ENCODE data around the gene ZNF808.
A peak's percentile ranks its signal among the peaks of the same experiment; 100 is the strongest.
"Not testable (repeated sequence)": the region's sequence is repeated elsewhere in the genome, so short reads cannot be mapped to it uniquely, and the experiment has no call there.

ZNF808 gene

DNA sequence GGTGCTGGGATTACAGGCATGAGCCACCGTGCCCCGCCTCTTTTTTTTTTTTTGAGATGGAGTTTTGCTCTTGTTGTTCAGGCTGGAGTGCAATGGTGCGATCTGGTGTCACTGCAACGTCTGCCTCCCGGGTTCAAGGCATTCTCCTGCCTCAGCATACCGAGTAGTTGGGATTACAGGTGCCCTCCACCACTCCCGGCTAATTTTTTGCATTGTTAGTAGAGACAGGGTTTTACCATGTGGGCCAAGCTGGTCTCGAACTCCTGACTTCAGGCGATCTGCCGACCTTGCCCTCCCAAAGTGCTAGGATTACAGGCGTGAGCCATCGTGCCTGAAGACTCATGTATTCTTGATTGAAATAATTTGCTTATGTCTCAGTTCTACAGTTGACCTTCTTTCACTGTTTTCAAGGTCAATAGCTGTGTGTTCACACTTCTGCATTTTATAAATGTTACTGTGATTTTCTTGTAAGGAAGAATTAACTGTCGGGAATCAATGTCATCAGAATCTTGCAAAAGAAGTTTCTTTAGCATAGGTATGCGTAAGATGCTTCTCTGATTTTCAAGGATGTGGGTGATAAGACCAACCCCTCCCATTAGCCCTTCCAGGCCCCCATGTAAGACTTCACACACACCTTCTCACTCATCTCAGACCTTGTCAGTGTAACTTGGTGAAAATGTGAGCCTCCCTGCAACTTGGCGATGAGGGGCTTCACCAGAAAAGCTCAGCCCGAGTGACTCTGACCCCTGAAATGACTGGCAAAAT lies 29.9 kb downstream of the ZNF808 start:
- H3K9me3 ChIP-seq (replicated peaks in 1 of 11) = peaks cover 97 to 100% (median 99%) of the 10 kb centered on the region in 11 experiments

GRCh38 chr19:52558732-52559445 lies 31.4 kb downstream of the ZNF808 start:
- H3K27me3 ChIP-seq, H3K4me2 ChIP-seq, H3K9ac ChIP-seq, H3K4me1 ChIP-seq, H3K27ac ChIP-seq, H4K20me1 ChIP-seq: not testable (repeated sequence)
- H3K36me3 ChIP-seq = peaks cover 97 to 100% (median 98%) of the 10 kb centered on the region in 11 experiments
- peaks cover 97 to 100% (median 99%) of the 10 kb centered on the region in 11 experiments for H3K9me3 ChIP-seq (replicated peaks in 1 of 11)
- peak overlapping the region in 3 of 10 experiments; percentile 8 to 21 (median 19); a peak in 1 of 20 replicates for H3K4me3 ChIP-seq

More for the DNA sequence above, 29.9 kb downstream of the ZNF808 start:
- no peaks in the 10 kb centered on the region for H4K20me1 ChIP-seq
- H3K27ac ChIP-seq = no peak overlapping the region
- H3K4me1 ChIP-seq = no peaks in the 10 kb centered on the region
- H3K4me3 ChIP-seq = peak overlapping the region in 8 of 10 experiments; percentile 17 to 52 (median 38); a peak in 13 of 20 replicates
- no peak overlapping the region for H3K9ac ChIP-seq
- peaks cover 0 to 4% (median 0%) of the 10 kb centered on the region in 11 experiments; a peak in 2 of 22 replicates for H3K27me3 ChIP-seq
- no peak for TF ChIP-seq Cebpa-rat (IDR thresholded peaks at IDR 0.05)
- H3K36me3 ChIP-seq = peaks cover 97 to 100% (median 98%) of the 10 kb centered on the region in 11 experiments
- H3K4me2 ChIP-seq = no peak overlapping the region

GRCh38 chr19:52561611-52562010 lies 34.1 kb downstream of the ZNF808 start:
- H3K27me3 ChIP-seq, H3K9ac ChIP-seq, H3K4me3 ChIP-seq, H3K27ac ChIP-seq, H3K4me2 ChIP-seq, H3K4me1 ChIP-seq, H4K20me1 ChIP-seq: not testable (repeated sequence)
- Histone ChIP-seq H3K9me3 (replicated peaks in 1 of 11) (peaks cover 74 to 100% (median 84%) of the 10 kb centered on the region in 11 experiments), H3K36me3 (peaks cover 83 to 99% (median 91%) of the 10 kb centered on the region in 11 experiments)

- peaks cover 10 to 13% (median 12%) of the 10 kb centered on the region in 10 experiments; a peak in 18 of 20 replicates for H3K4me1 ChIP-seq
- H3K27me3 ChIP-seq = no peaks in the 10 kb centered on the region
- H3K9me3 ChIP-seq (replicated peaks in 1 of 11) = peaks cover 32 to 85% (median 39%) of the 10 kb centered on the region in 11 experiments
- H3K36me3 ChIP-seq = peaks cover 41 to 68% (median 50%) of the 10 kb centered on the region in 11 experiments
- H3K27ac ChIP-seq = no peak overlapping the region
- no peak for TF ChIP-seq Cebpa-rat (IDR thresholded peaks at IDR 0.05)
- H4K20me1 ChIP-seq = no peaks in the 10 kb centered on the region; a peak in 3 of 22 replicates
- H3K9ac ChIP-seq = no peak overlapping the region
- H3K4me2 ChIP-seq = no peak overlapping the region
- H3K4me3 ChIP-seq = no peak overlapping the region
These were observed 38.7 kb downstream of the ZNF808 start for GRCh38 chr19:52566121-52566520.

GRCh38 chr19:52566588-52566987 lies 39.1 kb downstream of the ZNF808 start:
- Histone ChIP-seq H3K4me3 (no peak overlapping the region), H4K20me1 (no peaks in the 10 kb centered on the region; a peak in 3 of 22 replicates), H3K4me2 (no peak overlapping the region), H3K9me3 (replicated peaks in 1 of 11) (peaks cover 27 to 81% (median 34%) of the 10 kb centered on the region in 11 experiments), H3K27me3 (no peaks in the 10 kb centered on the region), H3K4me1 (peaks cover 14 to 18% (median 16%) of the 10 kb centered on the region in 10 experiments; a peak in 18 of 20 replicates), H3K27ac (no peak overlapping the region), H3K36me3 (peaks cover 36 to 67% (median 45%) of the 10 kb centered on the region in 11 experiments), H3K9ac (no peak overlapping the region)
- TF ChIP-seq Cebpa-rat (IDR thresholded peaks at IDR 0.05) = no peak

DNA sequence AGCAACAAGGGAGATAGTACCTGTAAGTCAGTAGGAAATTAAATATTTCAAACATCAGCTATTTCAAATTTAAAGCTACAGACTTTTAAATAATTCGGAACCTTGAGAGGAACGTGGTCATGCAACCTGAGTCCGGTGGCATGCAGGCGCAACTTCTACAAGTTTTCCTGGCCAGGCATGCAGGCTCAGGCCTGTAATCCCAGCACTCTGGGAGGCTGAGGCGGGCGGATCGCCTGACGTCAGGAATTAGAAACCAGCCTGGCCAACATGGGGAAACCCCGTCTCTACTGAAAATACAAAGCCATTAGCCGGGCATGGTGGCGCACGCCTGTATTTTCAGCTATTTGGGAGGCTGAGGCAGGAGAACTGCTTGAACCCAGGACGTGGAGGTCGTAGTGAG lies 40.5 kb downstream of the ZNF808 start:
- H3K4me3 ChIP-seq = no peak overlapping the region
- no peak overlapping the region for H3K27ac ChIP-seq
- no peak overlapping the region for H3K9ac ChIP-seq
- no peak overlapping the region for H3K4me2 ChIP-seq
- H3K4me1 ChIP-seq = peaks cover 14 to 19% (median 18%) of the 10 kb centered on the region in 10 experiments; a peak in 18 of 20 replicates
- H3K9me3 ChIP-seq (replicated peaks in 1 of 11) = peaks cover 14 to 80% (median 21%) of the 10 kb centered on the region in 11 experiments
- H4K20me1 ChIP-seq = no peaks in the 10 kb centered on the region; a peak in 3 of 22 replicates
- no peaks in the 10 kb centered on the region for H3K27me3 ChIP-seq
- peaks cover 34 to 67% (median 45%) of the 10 kb centered on the region in 11 experiments for H3K36me3 ChIP-seq
- TF ChIP-seq Cebpa-rat (IDR thresholded peaks at IDR 0.05) = no peak

- Histone ChIP-seq H3K9me3 (replicated peaks in 1 of 11) (peaks cover 0 to 80% (median 17%) of the 10 kb centered on the region in 11 experiments; a peak in 18 of 22 replicates), H3K4me1 (peaks cover 14 to 19% (median 18%) of the 10 kb centered on the region in 10 experiments; a peak in 18 of 20 replicates), H3K27ac (peak overlapping the region in 6 of 11 experiments; percentile 40 to 97 (median 93); a peak in 6 of 22 replicates), H3K4me2 (peak overlapping the region; percentile 79 to 97 (median 85)), H3K9ac (peak overlapping the region; percentile 86 to 94 (median 91); a peak in 21 of 22 replicates), H3K4me3 (peak overlapping the region; percentile 73 to 92 (median 78)), H3K36me3 (peaks cover 34 to 67% (median 45%) of the 10 kb centered on the region in 11 experiments)
- not testable (repeated sequence) for H4K20me1 ChIP-seq, H3K27me3 ChIP-seq
These were observed 42.2 kb downstream of the ZNF808 start for GRCh38 chr19:52569638-52569999.

DNA sequence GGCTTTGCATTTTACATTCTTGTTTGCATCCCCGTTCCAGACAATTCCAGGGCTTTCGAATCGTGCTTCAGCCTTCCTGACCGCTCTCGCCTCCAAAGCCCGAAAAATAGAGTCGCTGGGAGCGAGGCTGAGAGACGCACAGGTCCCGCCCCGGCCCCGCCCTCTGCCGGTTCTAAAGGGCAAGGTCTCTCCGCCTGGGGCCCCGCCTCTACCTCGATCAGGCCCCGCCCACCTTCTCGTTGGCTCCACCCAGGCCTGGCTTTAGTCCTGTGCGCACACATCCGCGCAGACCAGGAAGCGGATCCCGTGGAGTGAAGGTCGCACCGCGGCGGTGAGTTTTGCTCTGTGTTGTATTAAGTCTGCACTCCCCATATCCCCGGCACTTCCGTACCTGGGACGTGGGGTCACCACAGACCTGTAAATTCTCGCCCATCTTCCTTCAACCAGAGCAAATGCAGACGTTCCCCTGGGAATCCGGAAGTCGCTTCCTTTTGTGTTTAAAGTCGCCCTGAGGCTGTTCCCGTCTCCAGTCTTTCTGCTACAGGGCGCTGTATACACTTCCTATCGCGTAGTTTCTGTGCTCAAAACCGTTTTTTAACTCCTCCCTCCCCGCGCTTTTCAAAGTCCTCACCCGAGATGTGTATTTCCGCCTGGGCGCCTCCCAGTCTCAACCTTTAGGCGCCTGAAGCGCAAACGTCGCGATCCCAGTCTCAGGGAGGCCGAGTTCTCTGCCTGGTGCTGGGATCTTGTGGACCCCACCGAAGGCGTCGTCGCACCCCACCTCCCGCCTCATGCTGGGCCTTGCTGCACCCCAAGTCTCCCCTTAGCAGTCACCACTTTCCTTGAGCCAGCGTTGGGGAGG lies 42.8 kb downstream of the ZNF808 start, which contains the start of gene ZNF701:
Gene ZNF701 (plus strand): TSS at position 288 of the 862 bp plus-strand sequence. CDS start 3,861 bp downstream, outside the sequence.
- Histone ChIP-seq H4K20me1 (peaks cover 0 to 5% (median 0%) of the 10 kb centered on the region in 11 experiments; a peak in 4 of 22 replicates), H3K4me3 (peak within 1 kb of the TSS; percentile 73 to 92 (median 78)), H3K9me3 (replicated peaks in 1 of 11) (peaks cover 0 to 80% (median 20%) of the 10 kb centered on the region in 11 experiments; a peak in 17 of 22 replicates), H3K9ac (peak within 1 kb of the TSS; percentile 86 to 94 (median 91)), H3K36me3 (peaks cover 35 to 67% (median 46%) of the 10 kb centered on the region in 11 experiments), H3K4me2 (peak within 1 kb of the TSS; percentile 85 to 98 (median 94)), H3K27ac (peak within 1 kb of the TSS; percentile 88 to 97 (median 93)), H3K27me3 (no peaks in the 10 kb centered on the region), H3K4me1 (peaks cover 14 to 19% (median 18%) of the 10 kb centered on the region in 10 experiments; a peak in 18 of 20 replicates)
- no peak for TF ChIP-seq Cebpa-rat (IDR thresholded peaks at IDR 0.05)
